Hepatocyte (in vitro differentiated cells): ENCODE data around the gene TGM4. TPM values are rescaled to one million over a fixed set of nuclear protein-coding genes. Genes with fewer than 3 reads are reported as not detected.
"Not testable (repeated sequence)": the region's sequence is repeated elsewhere in the genome, so short reads cannot be mapped to it uniquely, and the experiment has no call there.

Source experiments
- DNase-seq: peaks from one replicate; pipeline ENCODE4 v3.0.0-alpha.2; 2016; ENCODE audit warnings: low spot score
- H2AFZ ChIP-seq: fragments of 200-600 bp; sonication (generic); 2 replicates; pipeline ENCODE4 v1.6.0; 2016; ENCODE audit warnings: antibody characterized with exemption, mild to moderate bottlenecking
- H3K27ac ChIP-seq: fragments of 200-600 bp; sonication (generic); 2 replicates; pipeline ENCODE4 v1.5.1; 2016; ENCODE audit warnings: mild to moderate bottlenecking
- H3K27me3 ChIP-seq: fragments of 200-600 bp; sonication (generic); 2 replicates; pipeline ENCODE4 v1.6.1; 2016
- H3K36me3 ChIP-seq: fragments of 200-600 bp; sonication (generic); replicated peaks from 2 replicates; pipeline ENCODE4 v1.5.1; 2016; ENCODE audit warnings: low read depth; ENCODE audit not compliant: insufficient read depth
- H3K4me1 ChIP-seq: fragments of 200-600 bp; sonication (generic); 2 replicates; pipeline ENCODE4 v1.5.1; 2016; ENCODE audit warnings: mild to moderate bottlenecking, moderate library complexity; ENCODE audit not compliant: insufficient read depth
- H3K4me2 ChIP-seq: fragments of 200-600 bp; sonication (generic); 2 replicates; pipeline ENCODE4 v1.6.0; 2016
- H3K4me3 ChIP-seq: fragments of 200-600 bp; sonication (generic); 2 replicates; pipeline ENCODE4 v1.5.1; 2016; ENCODE audit warnings: mild to moderate bottlenecking
- H3K79me2 ChIP-seq: fragments of 200-600 bp; sonication (generic); 2 replicates; pipeline ENCODE4 v1.6.0; 2017; ENCODE audit warnings: mild to moderate bottlenecking
- H3K9me2 ChIP-seq: fragments of 200-600 bp; sonication (generic); replicated peaks from 2 replicates; pipeline ENCODE4 v1.6.0; 2017; ENCODE audit warnings: mild to moderate bottlenecking; ENCODE audit not compliant: insufficient read depth
- H3K9me3 ChIP-seq: fragments of 200-600 bp; sonication (generic); 2 replicates; pipeline ENCODE4 v1.5.1; 2016; ENCODE audit warnings: low read depth, mild to moderate bottlenecking
- H4K20me1 ChIP-seq: fragments of 200-600 bp; sonication (generic); 2 replicates; pipeline ENCODE4 v1.6.0; 2016; ENCODE audit warnings: mild to moderate bottlenecking; ENCODE audit not compliant: insufficient read depth, poor library complexity, severe bottlenecking
- CTCF ChIP-seq: fragments of 200-600 bp; sonication (generic); IDR thresholded peaks from 2 replicates; pipeline ENCODE4 v1.5.1; 2016; ENCODE audit warnings: antibody characterized with exemption, mild to moderate bottlenecking; ENCODE audit not compliant: poor library complexity
- EZH2 ChIP-seq: fragments of 200-600 bp; sonication (generic); IDR thresholded peaks from 2 replicates; pipeline ENCODE4 v1.6.1; 2016; ENCODE audit warnings: antibody characterized with exemption, mild to moderate bottlenecking, borderline replicate concordance
- EZH2phosphoT487 ChIP-seq: fragments of 200-600 bp; sonication (generic); IDR thresholded peaks from one replicate; pipeline ENCODE4 v1.6.1; 2018; ENCODE audit warnings: antibody characterized with exemption, mild to moderate bottlenecking, low read depth, moderate library complexity; ENCODE audit not compliant: unreplicated experiment, severe bottlenecking
- WGBS: methylation state at CpG from one replicate; pipeline ENCODE4 v1.1.6; 2016; ENCODE audit warnings: low lambda C conversion rate; ENCODE audit errors: missing lambda C conversion rate; 5-methylcytosine and 5-hydroxymethylcytosine counted together
- polyA plus RNA-seq: library from polyadenylated mRNA; unstranded; fragments of >200 nt; fragmentation: Nextera tagmentation; extraction: Ambion mirVana; gene quantifications from 2 replicates; pipeline ENCODE4 v1.2.1, GENCODE V29; 2016
- total RNA-seq: library from RNA; depleted of rRNA; stranded (reverse); fragments of >200 nt; gene quantifications from 2 replicates; pipeline ENCODE4 v1.2.3, GENCODE V29; 2014

Gene TGM4
- total and polyA plus RNA-seq, 2 experiments from 2014 or later = 0.43 TPM; not detected in 1

GRCh38 chr3:44842376-44842775 is 32.0 kb upstream of the TGM4 start:
- H3K9me2 ChIP-seq = no peaks in the 10 kb centered on the region
- no peaks in the 10 kb centered on the region for H3K79me2 ChIP-seq
- no peak for TF ChIP-seq EZH2
- TF ChIP-seq CTCF = no peak
- no peak for TF ChIP-seq EZH2phosphoT487
- H3K4me3 ChIP-seq = no peak overlapping the region
- no peaks in the 10 kb centered on the region for H3K27me3 ChIP-seq
- no peak for DNase-seq
- no peaks in the 10 kb centered on the region for H3K9me3 ChIP-seq
- 80% methylated on average over 2 of the region's 2 CpGs for WGBS
- no peak overlapping the region for H3K4me2 ChIP-seq
- H3K27ac ChIP-seq = no peak overlapping the region
- no peaks in the 10 kb centered on the region for H3K36me3 ChIP-seq
- no peaks in the 10 kb centered on the region for H4K20me1 ChIP-seq
- peaks cover 14% of the 10 kb centered on the region for H3K4me1 ChIP-seq
- H2AFZ ChIP-seq = no peak overlapping the region

- H3K27ac ChIP-seq = peak overlapping the region; percentile 72
- H3K27me3 ChIP-seq = no peaks in the 10 kb centered on the region
- H3K9me2 ChIP-seq = peaks cover 2% of the 10 kb centered on the region
- TF ChIP-seq EZH2 (no peak), CTCF (no peak), EZH2phosphoT487 (no peak)
- H4K20me1 ChIP-seq = no peaks in the 10 kb centered on the region
- H2AFZ ChIP-seq = no peak overlapping the region
- H3K4me3 ChIP-seq = no peak overlapping the region
- no peaks in the 10 kb centered on the region for H3K36me3 ChIP-seq
- peak; percentile 64 for DNase-seq
- no peaks in the 10 kb centered on the region for H3K79me2 ChIP-seq
- no peaks in the 10 kb centered on the region for H3K9me3 ChIP-seq
- peak overlapping the region; percentile 56 for H3K4me2 ChIP-seq
- H3K4me1 ChIP-seq = peaks cover 14% of the 10 kb centered on the region
- 48% methylated on average over 7 of the region's 7 CpGs for WGBS
Observed at GRCh38 chr3:44845528-44846520, 28.6 kb upstream of the TGM4 start.

- no peak for DNase-seq
- peaks cover 2% of the 10 kb centered on the region for H3K9me2 ChIP-seq
- WGBS = 91% methylated on average over 1 of the region's 1 CpG
- no peak for TF ChIP-seq EZH2
- no peaks in the 10 kb centered on the region for H3K79me2 ChIP-seq
- no peaks in the 10 kb centered on the region for H4K20me1 ChIP-seq
- H3K4me1 ChIP-seq = peaks cover 14% of the 10 kb centered on the region
- H3K4me2 ChIP-seq = no peak overlapping the region
- H3K36me3 ChIP-seq = no peaks in the 10 kb centered on the region
- no peaks in the 10 kb centered on the region for H3K9me3 ChIP-seq
- no peaks in the 10 kb centered on the region for H3K27me3 ChIP-seq
- no peak overlapping the region for H3K4me3 ChIP-seq
- no peak overlapping the region for H2AFZ ChIP-seq
- no peak overlapping the region for H3K27ac ChIP-seq
Observed at GRCh38 chr3:44848634-44849033, 25.8 kb upstream of the TGM4 start.

DNA sequence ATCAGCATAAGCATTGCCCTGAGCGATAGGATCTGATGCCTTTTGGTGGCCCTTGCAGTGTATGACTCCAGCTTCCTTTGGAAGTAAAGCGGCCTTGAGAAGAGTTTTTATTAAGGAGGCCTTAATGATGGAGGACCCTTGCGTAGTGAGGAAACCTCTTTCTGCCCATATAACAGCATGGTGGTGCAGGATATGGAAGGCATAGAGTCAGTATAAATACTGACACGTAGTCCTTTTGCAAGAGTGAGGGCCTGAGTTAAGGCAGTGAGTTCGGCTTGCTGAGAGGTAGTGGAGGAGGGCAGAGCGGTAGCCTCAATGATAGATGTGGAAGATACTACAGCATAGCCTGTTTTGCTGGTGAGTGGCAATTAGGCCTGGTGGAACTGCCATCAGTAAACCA is 17.7 kb upstream of the TGM4 start:
- H3K9me3 ChIP-seq, H2AFZ ChIP-seq, H3K79me2 ChIP-seq, H3K4me1 ChIP-seq, DNase-seq, H4K20me1 ChIP-seq, H3K27ac ChIP-seq, H3K36me3 ChIP-seq, H3K27me3 ChIP-seq, H3K9me2 ChIP-seq, H3K4me3 ChIP-seq, H3K4me2 ChIP-seq: not testable (repeated sequence)
- 99% methylated on average over 6 of the region's 6 CpGs for WGBS
